PC-3 (cell line): Measurements from ENCODE around the gene DDAH2. TPM values are rescaled to one million over a fixed set of nuclear protein-coding genes. Genes with fewer than 3 reads are reported as not detected.

Experiments used
- ATAC-seq: fragments of 200-7000 bp; cut with Tn5 transposase; 2 replicates; pipeline ENCODE4 v1.9.1; 2020; ENCODE audit warnings: mild to moderate bottlenecking, moderate library complexity
- BruUV-seq: library from RNA; stranded (reverse); fragments of 400-500 nt; replicated peaks from 2 replicates; lab custom pipeline; 2021; lab: Mats Ljungman, UMichigan
- CTCF ChIA-PET: fragments of 300-600 bp; sonication (Branson Sonifier 250); formaldehyde crosslinking; loops from one replicate; lab custom pipeline; 2022; ENCODE audit warnings: antibody characterized with exemption; lab: Charles Lee
- POLR2A ChIA-PET: fragments of 300-600 bp; sonication (Branson Sonifier 250); formaldehyde crosslinking; loops from one replicate; lab custom pipeline; 2022; ENCODE audit warnings: antibody characterized with exemption; ENCODE audit not compliant: unreplicated experiment; lab: Charles Lee
- DNase-seq: peaks from one replicate; pipeline ENCODE4 v3.0.0-alpha.2; 2015
- H2AFZ ChIP-seq: fragments of 300-600 bp; sonication (generic); 2 replicates; pipeline ENCODE4 v1.6.0; 2016; ENCODE audit warnings: antibody characterized with exemption, low read length
- H3F3A ChIP-seq: fragments of 300-600 bp; sonication (generic); one replicate; pipeline ENCODE4 v1.6.0; 2017; ENCODE audit warnings: antibody characterized with exemption, low read length, control low read depth, mild to moderate bottlenecking; ENCODE audit not compliant: unreplicated experiment
- H3K27ac ChIP-seq: fragments of 300-600 bp; sonication (generic); 2 replicates; pipeline ENCODE4 v1.5.1; 2016; ENCODE audit warnings: mild to moderate bottlenecking, low read length
- H3K27me3 ChIP-seq: fragments of 300-600 bp; sonication (generic); 2 replicates; pipeline ENCODE4 v1.6.1; 2016; ENCODE audit warnings: low read length, mixed read lengths
- H3K36me3 ChIP-seq: fragments of 300-600 bp; sonication (generic); 2 replicates; pipeline ENCODE4 v1.6.1; 2016; ENCODE audit warnings: low read depth, mixed run types, low read length, mixed read lengths
- H3K4me1 ChIP-seq: fragments of 300-600 bp; sonication (generic); 2 replicates; pipeline ENCODE4 v1.5.1; 2016; ENCODE audit warnings: low read length; ENCODE audit not compliant: insufficient read depth
- H3K4me2 ChIP-seq: fragments of 300-600 bp; sonication (generic); 2 replicates; pipeline ENCODE4 v1.6.0; 2016; ENCODE audit warnings: low read length
- H3K4me3 ChIP-seq: fragments of 300-600 bp; sonication (generic); 2 replicates; pipeline ENCODE4 v1.5.1; 2016; ENCODE audit warnings: mild to moderate bottlenecking, low read length, mixed read lengths
- H3K79me2 ChIP-seq: fragments of 300-600 bp; sonication (generic); 2 replicates; pipeline ENCODE4 v1.6.1; 2017; ENCODE audit warnings: low read length, mixed read lengths
- H3K9ac ChIP-seq: fragments of 300-600 bp; sonication (generic); 2 replicates; pipeline ENCODE4 v1.6.0; 2016; ENCODE audit warnings: mild to moderate bottlenecking, low read length
- H3K9me2 ChIP-seq: fragments of 300-600 bp; sonication (generic); replicated peaks from 2 replicates; pipeline ENCODE4 v1.6.1; 2016; ENCODE audit warnings: mixed run types, low read length, mixed read lengths
- H3K9me3 ChIP-seq: fragments of 300-600 bp; sonication (generic); 2 replicates; pipeline ENCODE4 v1.6.1; 2016; ENCODE audit warnings: low read length, mixed read lengths
- H4K20me1 ChIP-seq: fragments of 300-600 bp; sonication (generic); 2 replicates; pipeline ENCODE4 v1.6.1; 2016; ENCODE audit warnings: low read length, mixed read lengths
- EZH2 ChIP-seq: fragments of 300-600 bp; sonication (generic); IDR thresholded peaks from one replicate; pipeline ENCODE4 v1.6.1; 2017; ENCODE audit warnings: antibody characterized with exemption, mild to moderate bottlenecking, low read length; ENCODE audit not compliant: unreplicated experiment
- EZH2phosphoT487 ChIP-seq: fragments of 300-600 bp; sonication (generic); IDR thresholded peaks from 2 replicates; pipeline ENCODE4 v1.6.1; 2018; ENCODE audit warnings: mild to moderate bottlenecking, antibody characterized with exemption, low read length, borderline replicate concordance
- intact Hi-C: fragments of 100-400 bp; cut with micrococcal nuclease; formaldehyde crosslinking; loops from 2 replicates; pipeline ENCODE4 v1.9.0; 2023
- total RNA-seq: library from RNA; depleted of rRNA; stranded (reverse); fragments of >200 nt; gene quantifications from 2 replicates; pipeline ENCODE4 v1.2.3, GENCODE V29; 2014
- TF ChIP-seq, protein P1 (sequence below): fragments of 300-600 bp; sonication (generic); conservative IDR thresholded peaks from 2 replicates; pipeline ENCODE4 v1.5.1; 2017; ENCODE audit warnings: antibody characterized with exemption, low read depth, mild to moderate bottlenecking, low read length

The DDAH2 gene
- total RNA-seq, 1 experiment from 2014 or later, result 65.5 TPM

DNA sequence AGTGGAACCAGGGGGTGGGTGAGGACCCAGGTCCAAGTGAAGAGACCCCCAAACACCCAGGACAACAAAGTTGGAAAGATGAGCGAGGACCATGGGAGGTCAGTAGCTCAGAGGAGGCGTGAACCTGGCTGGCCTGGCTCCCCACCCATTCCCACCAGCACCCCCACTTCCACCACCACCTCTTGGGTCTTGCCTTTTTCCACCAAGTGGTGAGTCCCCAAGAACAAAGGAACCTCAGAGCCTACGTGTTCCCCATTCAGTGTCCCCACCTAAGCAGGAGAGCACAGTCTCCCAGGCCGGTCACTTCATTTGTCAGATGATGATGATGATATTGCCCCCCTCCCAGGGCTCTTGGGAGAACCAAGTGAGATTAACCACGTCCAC is 48.6 kb upstream of the DDAH2 start:
- no peaks in the 10 kb centered on the region for H3K9me3 ChIP-seq
- H3K9ac ChIP-seq, result no peak overlapping the region
- intact Hi-C loops, result no loop called here
- no peak for ATAC-seq
- POLR2A ChIA-PET, result interaction anchor here (0.6 to 0.9 kb wide), 2 partner anchors 18 to 1520 kb away, joined by 3 read pairs; partner anchors contain the start of gene VARS1
- BruUV-seq, result no TSS peak
- CTCF ChIA-PET, result interaction anchor here (0.6 kb wide), 1 partner anchor 32 kb away, joined by 4 read pairs; no protein-coding TSS in a partner anchor
- no peaks in the 10 kb centered on the region for H3K27me3 ChIP-seq
- no peaks in the 10 kb centered on the region for H3K9me2 ChIP-seq
- TF ChIP-seq EZH2phosphoT487 (no peak), EZH2 (no peak)
- TF ChIP-seq, protein P1, sequence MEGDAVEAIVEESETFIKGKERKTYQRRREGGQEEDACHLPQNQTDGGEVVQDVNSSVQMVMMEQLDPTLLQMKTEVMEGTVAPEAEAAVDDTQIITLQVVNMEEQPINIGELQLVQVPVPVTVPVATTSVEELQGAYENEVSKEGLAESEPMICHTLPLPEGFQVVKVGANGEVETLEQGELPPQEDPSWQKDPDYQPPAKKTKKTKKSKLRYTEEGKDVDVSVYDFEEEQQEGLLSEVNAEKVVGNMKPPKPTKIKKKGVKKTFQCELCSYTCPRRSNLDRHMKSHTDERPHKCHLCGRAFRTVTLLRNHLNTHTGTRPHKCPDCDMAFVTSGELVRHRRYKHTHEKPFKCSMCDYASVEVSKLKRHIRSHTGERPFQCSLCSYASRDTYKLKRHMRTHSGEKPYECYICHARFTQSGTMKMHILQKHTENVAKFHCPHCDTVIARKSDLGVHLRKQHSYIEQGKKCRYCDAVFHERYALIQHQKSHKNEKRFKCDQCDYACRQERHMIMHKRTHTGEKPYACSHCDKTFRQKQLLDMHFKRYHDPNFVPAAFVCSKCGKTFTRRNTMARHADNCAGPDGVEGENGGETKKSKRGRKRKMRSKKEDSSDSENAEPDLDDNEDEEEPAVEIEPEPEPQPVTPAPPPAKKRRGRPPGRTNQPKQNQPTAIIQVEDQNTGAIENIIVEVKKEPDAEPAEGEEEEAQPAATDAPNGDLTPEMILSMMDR, result no peak
- H3K4me3 ChIP-seq, result no peak overlapping the region
- no peaks in the 10 kb centered on the region for H3K79me2 ChIP-seq
- H2AFZ ChIP-seq, result no peak overlapping the region
- H3K4me1 ChIP-seq, result peaks cover 29% of the 10 kb centered on the region
- H3K36me3 ChIP-seq, result peaks cover 40% of the 10 kb centered on the region; the same call in 1 of the 2 replicates
- no peak for DNase-seq
- peak overlapping the region; percentile 69 for H3K27ac ChIP-seq
- H3F3A ChIP-seq, result peaks cover 3% of the 10 kb centered on the region
- peak overlapping the region; percentile 79 for H3K4me2 ChIP-seq
- no peaks in the 10 kb centered on the region for H4K20me1 ChIP-seq

DNA sequence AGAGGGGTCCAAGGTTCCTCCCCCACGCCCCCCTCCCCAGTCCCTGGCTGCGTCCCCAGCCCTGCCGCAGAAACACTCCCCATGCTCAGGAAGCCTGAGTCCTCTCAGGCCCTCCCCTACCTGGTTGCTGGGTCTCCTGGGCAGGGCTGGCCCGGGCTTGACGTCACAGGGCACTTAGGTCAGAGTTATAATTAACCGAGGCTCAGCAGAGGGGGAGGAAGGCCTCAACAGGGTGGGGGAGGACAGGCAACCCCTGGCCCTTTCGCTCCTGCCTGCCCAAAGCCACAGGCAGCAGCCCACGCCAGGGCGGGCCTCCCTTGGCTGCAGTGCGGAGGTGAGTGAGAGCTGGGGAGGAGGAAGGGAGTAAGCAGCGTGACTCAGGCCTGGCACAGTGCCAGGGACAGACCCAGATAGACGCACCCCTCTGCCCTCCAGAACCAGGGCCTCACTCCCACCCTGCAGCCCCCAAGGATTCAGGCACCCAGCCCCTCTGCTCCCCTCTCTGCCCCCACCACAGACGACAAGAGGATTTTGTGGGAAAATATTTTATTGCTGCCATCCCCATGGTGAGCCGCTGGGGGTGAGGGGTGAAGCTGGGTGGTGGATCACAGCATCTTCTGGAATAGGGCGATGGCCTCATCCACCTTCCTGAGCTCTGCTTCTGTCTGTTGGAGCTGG is 48.0 kb upstream of the DDAH2 start, which contains the start of gene VWA7:
VWA7 (minus strand) TSS at position 340 of the 678 bp plus-strand sequence. CDS start 549 bp downstream, outside the sequence.
- peak; percentile 79 for ATAC-seq
- Histone ChIP-seq H3K4me3 (peak within 1 kb of the TSS; percentile 43), H3K79me2 (no peaks in the 10 kb centered on the region), H3K4me1 (peaks cover 29% of the 10 kb centered on the region), H3K36me3 (peaks cover 35% of the 10 kb centered on the region; the same call in 1 of the 2 replicates), H3K9me2 (no peaks in the 10 kb centered on the region), H4K20me1 (no peaks in the 10 kb centered on the region), H3K9me3 (no peaks in the 10 kb centered on the region), H3K27ac (peak within 1 kb of the TSS; percentile 69), H3F3A (peaks cover 3% of the 10 kb centered on the region), H2AFZ (no peak within 1 kb of the TSS), H3K4me2 (peak within 1 kb of the TSS; percentile 79), H3K27me3 (no peaks in the 10 kb centered on the region), H3K9ac (peak within 1 kb of the TSS; percentile 50)
- POLR2A ChIA-PET, result interaction anchor here (0.6 to 0.9 kb wide), 2 partner anchors 18 to 1521 kb away, joined by 3 read pairs; partner anchors contain the start of gene VARS1
- BruUV-seq, result no TSS peak
- intact Hi-C loops, result no loop called here
- CTCF ChIA-PET, result interaction anchor here (0.6 kb wide), 2 partner anchors 12 to 31 kb away, joined by 4 read pairs; no protein-coding TSS in a partner anchor
- peak; percentile 88 for DNase-seq
- no peak for TF ChIP-seq EZH2phosphoT487
- TF ChIP-seq, protein P1, result no peak
- TF ChIP-seq EZH2, result no peak
